ENCODE results near the gene FILIP1L.

The FILIP1L gene

DNA sequence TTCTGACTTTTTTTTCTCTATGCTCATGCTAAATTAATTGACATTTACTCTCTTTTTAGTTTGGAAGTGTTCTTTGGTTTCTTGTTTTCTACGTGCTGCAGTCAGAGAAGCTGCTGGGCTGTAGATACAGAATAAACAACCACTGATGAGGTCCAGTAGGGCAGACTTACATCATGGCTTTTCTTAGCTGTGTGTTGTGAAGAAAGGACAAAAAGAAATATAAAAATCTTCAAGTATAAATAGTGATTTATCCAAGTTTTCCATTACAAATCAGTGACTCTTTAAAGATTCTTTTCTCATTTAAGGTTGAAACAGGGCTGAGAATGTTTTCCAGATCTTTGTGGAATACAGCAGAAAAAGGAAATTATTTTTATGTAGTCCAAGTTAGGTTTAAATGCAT lies 174.4 kb downstream of the FILIP1L start:
- no peak overlapping the region for H3K4me3 ChIP-seq (ENCODE audit: low read depth, low read length)
- TF ChIP-seq, protein P1, sequence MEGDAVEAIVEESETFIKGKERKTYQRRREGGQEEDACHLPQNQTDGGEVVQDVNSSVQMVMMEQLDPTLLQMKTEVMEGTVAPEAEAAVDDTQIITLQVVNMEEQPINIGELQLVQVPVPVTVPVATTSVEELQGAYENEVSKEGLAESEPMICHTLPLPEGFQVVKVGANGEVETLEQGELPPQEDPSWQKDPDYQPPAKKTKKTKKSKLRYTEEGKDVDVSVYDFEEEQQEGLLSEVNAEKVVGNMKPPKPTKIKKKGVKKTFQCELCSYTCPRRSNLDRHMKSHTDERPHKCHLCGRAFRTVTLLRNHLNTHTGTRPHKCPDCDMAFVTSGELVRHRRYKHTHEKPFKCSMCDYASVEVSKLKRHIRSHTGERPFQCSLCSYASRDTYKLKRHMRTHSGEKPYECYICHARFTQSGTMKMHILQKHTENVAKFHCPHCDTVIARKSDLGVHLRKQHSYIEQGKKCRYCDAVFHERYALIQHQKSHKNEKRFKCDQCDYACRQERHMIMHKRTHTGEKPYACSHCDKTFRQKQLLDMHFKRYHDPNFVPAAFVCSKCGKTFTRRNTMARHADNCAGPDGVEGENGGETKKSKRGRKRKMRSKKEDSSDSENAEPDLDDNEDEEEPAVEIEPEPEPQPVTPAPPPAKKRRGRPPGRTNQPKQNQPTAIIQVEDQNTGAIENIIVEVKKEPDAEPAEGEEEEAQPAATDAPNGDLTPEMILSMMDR (IDR thresholded peaks at IDR 0.05; ENCODE audit: borderline replicate concordance, insufficient read depth, low read depth, low read length) = no peak

DNA sequence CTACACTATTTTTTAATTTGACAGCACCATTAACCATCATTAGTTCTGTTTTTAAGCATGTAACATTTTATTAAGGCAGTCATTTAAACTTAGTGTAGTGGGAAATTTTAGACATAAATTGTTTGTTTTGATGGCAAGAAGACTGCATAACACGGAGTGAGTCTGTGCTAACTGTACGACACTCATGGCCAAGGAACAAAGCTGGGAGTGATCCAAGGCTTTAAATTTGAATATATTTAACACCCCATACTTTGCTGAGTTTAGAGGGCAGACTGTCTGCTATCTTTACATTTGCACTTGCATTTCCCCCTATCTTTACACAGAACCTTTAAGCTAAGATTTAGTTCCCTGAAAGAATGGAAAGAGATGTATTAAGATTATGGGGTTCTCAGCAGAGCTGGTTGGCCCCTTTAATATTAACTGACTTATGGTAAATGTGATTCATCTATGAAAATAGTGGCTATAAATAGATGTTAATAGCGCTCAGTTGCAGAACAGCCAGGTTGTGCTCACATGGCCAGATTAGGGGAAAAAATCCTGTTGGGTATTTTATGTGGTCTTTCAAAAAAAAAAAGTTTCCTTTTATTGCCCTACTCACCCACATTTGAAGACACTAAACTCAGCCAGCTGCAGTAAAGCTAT lies 175.9 kb downstream of the FILIP1L start:
- TF ChIP-seq, protein P1 (IDR thresholded peaks at IDR 0.05; ENCODE audit: borderline replicate concordance, insufficient read depth, low read depth, low read length) = no peak
- no peak overlapping the region for H3K4me3 ChIP-seq (ENCODE audit: low read depth, low read length)

DNA sequence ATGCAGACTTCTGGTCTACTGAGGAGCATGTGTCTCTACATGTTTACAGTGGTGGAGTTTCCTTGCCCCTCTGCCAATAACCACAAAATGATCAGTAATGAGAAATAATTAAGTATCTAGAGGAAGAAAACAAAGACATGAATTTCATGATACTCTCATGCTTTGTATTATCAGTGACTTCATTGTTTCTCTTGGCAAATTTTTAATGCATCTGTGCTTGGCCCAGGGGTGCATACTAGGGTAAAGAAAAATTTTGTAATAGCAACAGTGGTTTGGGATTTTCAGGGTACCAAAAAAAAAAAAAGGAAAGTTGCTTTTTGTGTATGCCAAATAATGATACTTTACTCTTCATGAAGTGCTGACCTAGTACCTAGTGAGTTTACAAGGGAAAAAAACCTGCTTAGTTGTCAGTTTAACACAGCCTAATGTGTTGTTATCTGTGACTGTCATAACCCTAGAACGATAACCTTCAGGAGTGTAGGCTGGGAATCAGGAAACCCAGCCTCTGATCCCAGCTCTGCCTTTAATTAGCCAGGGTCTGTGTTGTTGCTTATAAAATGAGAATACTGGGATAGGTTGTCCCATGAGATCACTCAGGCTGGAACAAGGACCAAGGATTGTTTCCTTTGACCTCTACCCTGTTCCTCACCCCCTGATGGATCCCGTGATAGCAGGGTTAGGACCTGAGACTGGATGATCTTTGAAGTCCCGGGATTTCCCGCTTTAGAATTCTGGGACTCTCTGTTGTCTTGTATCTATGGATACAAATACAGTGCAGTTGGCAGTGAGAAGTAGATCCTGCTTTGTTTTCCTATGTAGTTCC lies 179.1 kb downstream of the FILIP1L start:
- no peak overlapping the region for H3K4me3 ChIP-seq (ENCODE audit: low read depth, low read length)
- TF ChIP-seq, protein P1 (IDR thresholded peaks at IDR 0.05; ENCODE audit: borderline replicate concordance, insufficient read depth, low read depth, low read length) = no peak

DNA sequence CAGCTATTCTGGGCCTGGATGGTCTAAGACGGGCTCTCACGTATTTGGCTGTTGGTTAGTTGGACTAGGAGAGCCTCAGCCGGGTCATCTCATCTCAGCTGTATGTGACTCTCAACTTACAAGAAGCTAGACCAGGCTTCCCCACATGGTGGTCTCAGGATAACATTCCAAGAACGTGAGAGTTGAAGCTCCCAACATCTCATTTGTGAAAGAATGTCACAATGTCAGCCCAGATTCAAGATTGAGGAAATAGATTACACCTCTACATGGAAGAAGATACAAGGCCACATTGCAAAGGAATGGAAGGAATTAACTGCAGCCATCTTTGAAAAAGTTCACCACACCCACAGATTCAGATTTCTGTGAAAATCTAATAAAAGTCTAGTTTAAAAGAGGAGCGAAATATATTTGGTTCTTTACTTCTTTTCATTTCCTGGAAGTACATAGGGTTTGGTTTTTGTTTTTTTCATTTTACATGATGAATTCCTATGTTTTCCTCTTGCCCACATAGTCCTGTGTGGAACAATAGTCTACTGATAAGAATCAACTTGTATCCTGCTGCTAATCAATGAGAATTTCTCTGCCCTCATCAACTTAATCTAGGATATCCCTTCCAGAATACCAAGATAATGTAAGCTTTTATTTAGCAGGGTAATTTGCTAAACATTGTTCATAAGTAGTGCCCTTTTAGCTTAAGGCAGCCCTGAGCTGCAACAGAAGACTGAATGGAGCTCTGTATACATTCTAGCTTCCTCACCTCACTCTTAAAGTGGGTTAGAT lies 180.1 kb downstream of the FILIP1L start:
- no peak overlapping the region for H3K4me3 ChIP-seq (ENCODE audit: low read depth, low read length)
- TF ChIP-seq, protein P1 (IDR thresholded peaks at IDR 0.05; ENCODE audit: borderline replicate concordance, insufficient read depth, low read depth, low read length) = no peak

DNA sequence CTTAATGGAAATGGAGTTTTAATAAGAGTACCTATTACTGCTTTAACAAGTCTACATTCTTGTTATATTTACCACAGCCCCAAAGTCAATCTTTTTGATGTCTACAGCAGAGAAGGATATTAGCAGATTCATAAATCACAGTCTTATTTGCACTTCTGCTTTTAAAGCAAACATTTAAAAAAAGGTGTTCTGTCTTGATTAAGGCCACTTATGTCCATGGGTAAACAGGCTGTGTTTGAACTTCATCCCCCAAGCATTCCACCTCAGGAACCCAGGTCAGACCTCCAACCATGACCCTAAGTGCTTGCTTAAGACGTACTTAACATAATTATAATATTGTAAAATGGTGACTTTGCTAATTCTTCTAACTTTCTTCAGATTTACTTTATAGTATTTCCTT lies 183.2 kb downstream of the FILIP1L start:
- TF ChIP-seq, protein P1 (IDR thresholded peaks at IDR 0.05; ENCODE audit: borderline replicate concordance, insufficient read depth, low read depth, low read length) = no peak

DNA sequence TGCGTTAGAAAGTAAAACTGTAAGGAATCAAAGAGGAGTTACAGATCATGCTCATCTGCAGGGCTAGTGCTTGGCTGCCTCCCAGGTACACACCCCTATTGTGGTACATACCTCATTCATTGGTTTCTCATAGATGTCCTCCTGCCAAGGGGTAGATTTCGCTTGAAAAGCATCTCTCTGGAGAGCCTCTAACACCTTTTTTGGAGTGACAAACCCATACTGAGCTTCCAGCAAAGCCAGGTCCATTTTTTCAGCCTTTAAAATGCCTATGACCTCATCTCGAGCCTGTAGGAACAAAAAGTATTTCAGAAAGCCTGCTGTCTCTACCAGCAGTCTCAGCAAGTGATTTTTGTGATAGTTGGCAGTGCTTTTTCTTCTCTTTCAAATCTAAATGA lies 184.6 kb downstream of the FILIP1L start:
- TF ChIP-seq, protein P1 (IDR thresholded peaks at IDR 0.05; ENCODE audit: borderline replicate concordance, insufficient read depth, low read depth, low read length) = no peak
- H3K4me3 ChIP-seq (ENCODE audit: low read depth, low read length) = no peak overlapping the region

More for the DNA sequence above, 183.2 kb downstream of the FILIP1L start:
- no peak overlapping the region for H3K4me3 ChIP-seq (ENCODE audit: low read depth, low read length)

Measured in GM12875 (cell line).